Measurements from ENCODE around the gene SPECC1L.

GRCh38 chr22:24224468-24224867 is 46.2 kb upstream of the SPECC1L start:
- no peak for TF ChIP-seq CTCF (IDR thresholded peaks at IDR 0.05)
- no peak for TF ChIP-seq POLR2A (IDR thresholded peaks at IDR 0.05)
- TF ChIP-seq EP300 (IDR thresholded peaks at IDR 0.05) = no peak
